Esophagus squamous epithelium (tissue), 5 donors: ENCODE data around the gene MEIOSIN. TPM values are rescaled to one million over a fixed set of nuclear protein-coding genes. Genes with fewer than 3 reads are reported as not detected.
"Not testable (repeated sequence)": the region's sequence is repeated elsewhere in the genome, so short reads cannot be mapped to it uniquely, and the experiment has no call there.

ENCODE experiments used
- DNase-seq: peaks from one replicate; lab custom pipeline; 2025; lab: John Stamatoyannopoulos, UW
- H3K27ac ChIP-seq, 4 donors: fragments of 200-600 bp; sonication (generic); one replicate each; pipeline ENCODE4 v1.5.1; 2016 to 2019; ENCODE audit warnings: mild to moderate bottlenecking in 1 of 4
- H3K27me3 ChIP-seq, 4 donors: fragments of 200-600 bp; sonication (generic); 1 replicate in 3 of 4; 2 replicates in 1 of 4; pipeline versions ENCODE4 v1.5.1 to v1.6.0; 2017 to 2021; ENCODE audit warnings: antibody characterized with exemption in 1 of 4
- H3K36me3 ChIP-seq, 3 donors: fragments of 200-600 bp; sonication (generic); one replicate each; pipeline ENCODE4 v1.5.1; 2016 to 2019
- H3K4me1 ChIP-seq, 3 donors: fragments of 200-600 bp; sonication (generic); one replicate each; pipeline ENCODE4 v1.5.1; 2017 to 2019
- H3K4me3 ChIP-seq, 4 donors: fragments of 200-600 bp; sonication (generic); 1 replicate in 3 of 4; 2 replicates in 1 of 4; pipeline ENCODE4 v1.5.1; 2016 to 2019; ENCODE audit warnings: mild to moderate bottlenecking in 2 of 4, moderate library complexity in 1 of 4
- H3K9me3 ChIP-seq, 3 donors: fragments of 200-600 bp; sonication (generic); one replicate each; pipeline ENCODE4 v1.5.1; 2016 to 2019
- CTCF ChIP-seq, 6 experiments: fragments of 450-650 bp in 4 of 6; fragments of 200-600 bp in 2 of 6; sonication (generic) in 2 of 6; IDR thresholded peaks; one replicate each; pipeline ENCODE4 v1.5.1; 2016 to 2019; ENCODE audit warnings: antibody characterized with exemption in 6 of 6, mild to moderate bottlenecking in 4 of 6, moderate library complexity in 4 of 6
- POLR2A ChIP-seq, 4 donors: fragments of 450-650 bp; IDR thresholded peaks; one replicate each; pipeline ENCODE4 v1.6.1; 2017; ENCODE audit warnings: antibody characterized with exemption in 4 of 4, mild to moderate bottlenecking in 4 of 4, moderate library complexity in 3 of 4
- WGBS, 2 donors: methylation state at CpG; one replicate each; pipeline ENCODE4 v1.1.5; 2018; 5-methylcytosine and 5-hydroxymethylcytosine counted together
- intact Hi-C: fragments of 100-400 bp; cut with DNase I; formaldehyde crosslinking; loops from one replicate; pipeline ENCODE4 v1.15.0; 2022
- total RNA-seq, 4 donors: library from RNA; depleted of rRNA; stranded (reverse); fragments of >200 nt; gene quantifications; one replicate each; pipeline ENCODE4 v1.1.0, GENCODE V29; 2016
- donor health status: DM: yes; HTN: yes; CAD: no.

Gene MEIOSIN
- not detected for total RNA-seq

DNA sequence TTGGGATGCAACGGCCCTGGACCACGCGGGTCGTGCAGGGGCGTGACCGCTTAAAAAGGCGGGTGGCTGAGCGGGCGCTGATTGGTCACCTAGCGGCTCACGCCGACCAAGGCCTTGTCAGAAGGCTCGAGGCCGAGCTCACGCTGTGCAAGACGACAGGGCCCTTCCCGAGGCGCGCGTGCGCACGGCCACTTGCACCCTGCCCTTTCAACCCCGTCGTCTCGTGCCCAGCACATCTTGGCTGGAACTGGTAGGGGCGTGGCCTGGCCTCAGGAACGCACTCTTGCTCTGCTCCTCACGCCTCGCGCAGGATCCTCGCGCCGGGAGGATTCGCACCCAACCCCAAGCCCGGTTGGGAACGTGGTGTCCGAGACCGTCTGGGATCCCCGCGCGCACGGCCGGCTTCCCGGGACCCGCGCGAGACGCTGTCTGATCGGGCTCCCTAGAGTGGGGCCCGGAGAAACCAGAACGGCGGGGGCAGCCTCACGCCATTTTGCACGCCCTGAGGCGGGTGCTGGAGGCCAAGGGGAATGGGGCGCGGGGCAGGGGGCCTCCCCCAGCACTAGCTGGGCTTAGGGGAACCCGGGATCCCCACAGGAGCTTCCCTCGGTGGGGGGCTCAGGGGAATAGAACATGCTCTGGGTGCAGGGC is at the start of gene MEIOSIN:
MEIOSIN (plus strand) TSS at position 280 of the 651 bp plus-strand sequence. CDS start 1,938 bp downstream, outside the sequence.
- Histone ChIP-seq H3K27me3 (no peaks in the 10 kb centered on the region), H3K27ac (no peak within 1 kb of the TSS), H3K4me3 (no peak within 1 kb of the TSS), H3K36me3 (no peaks in the 10 kb centered on the region), H3K4me1 (peaks cover 7 to 27% (median 15%) of the 10 kb centered on the region in 3 donors), H3K9me3 (no peaks in the 10 kb centered on the region)
- TF ChIP-seq POLR2A (IDR thresholded peaks at IDR 0.05) (no peak), CTCF (IDR thresholded peaks at IDR 0.05) (no peak)
- intact Hi-C loops = no loop called here
- 89 to 96% methylated on average over 25 to 42 of the region's 59 CpGs for WGBS, 2 donors
- no peak for DNase-seq

DNA sequence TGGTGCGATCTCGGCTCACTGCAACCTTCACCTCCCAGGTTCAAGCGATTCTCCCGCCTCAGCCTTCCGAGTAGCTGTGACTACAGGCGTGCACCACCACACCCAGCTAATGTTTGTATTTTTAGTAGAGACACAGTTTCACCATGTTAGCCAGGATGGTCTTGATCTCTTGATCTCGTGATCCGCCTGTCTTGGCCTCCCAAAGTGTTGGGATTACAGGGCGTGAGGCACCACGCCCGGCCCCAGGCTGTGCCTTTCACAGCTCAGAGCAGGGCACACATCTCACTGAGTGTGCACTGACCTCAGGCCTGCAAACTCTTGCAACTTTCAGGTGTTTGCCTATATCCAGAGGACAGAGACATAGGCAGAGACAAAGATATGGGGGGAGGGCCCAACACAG is 48.2 kb upstream of the MEIOSIN start:
- H3K27me3 ChIP-seq, H3K9me3 ChIP-seq, DNase-seq, intact Hi-C loops, H3K4me3 ChIP-seq, H3K27ac ChIP-seq: not testable (repeated sequence)
- Histone ChIP-seq H3K36me3 (peaks cover 12 to 62% (median 30%) of the 10 kb centered on the region in 3 donors), H3K4me1 (peaks cover 0 to 18% (median 6%) of the 10 kb centered on the region in 3 donors)
- WGBS, 2 donors = 75 to 85% methylated on average over 5 to 10 of the region's 11 CpGs

GRCh38 chr19:45687599-45687998 is 45.6 kb upstream of the MEIOSIN start:
- 90 to 100% methylated on average over 3 to 8 of the region's 9 CpGs for WGBS, 2 donors

DNA sequence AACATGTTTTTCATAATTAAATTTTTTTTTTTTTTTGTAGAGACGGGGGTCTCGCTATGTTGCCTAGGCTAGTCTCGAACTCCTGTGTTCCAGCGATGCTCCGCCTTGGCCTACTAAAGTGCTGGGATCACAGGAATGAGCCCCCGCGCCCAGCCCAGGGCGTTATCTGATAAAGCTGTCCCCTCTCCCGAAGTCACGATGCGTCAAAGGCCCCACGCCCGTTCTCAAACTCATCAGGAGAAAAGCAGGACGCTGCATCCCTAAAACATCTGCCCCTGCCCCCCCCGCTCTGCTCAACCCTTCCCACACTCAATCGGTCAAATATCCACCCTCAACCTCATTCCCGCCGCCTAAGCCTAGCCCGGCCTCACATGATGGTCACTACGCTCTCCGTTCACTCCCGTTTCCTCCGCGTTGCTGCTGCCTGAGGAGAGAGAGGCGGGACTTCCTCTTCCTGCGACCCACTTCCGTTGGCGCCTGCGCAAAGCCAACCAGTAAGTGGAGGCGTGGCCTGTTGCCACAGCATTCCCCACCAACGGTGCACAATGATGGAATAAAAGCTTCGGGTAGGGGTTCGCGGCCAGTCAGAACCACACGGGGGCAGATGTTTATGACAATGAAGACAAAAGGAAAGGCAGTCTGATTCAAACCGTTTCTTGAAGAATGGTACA is 41.6 kb upstream of the MEIOSIN start, which contains the start of gene SNRPD2:
SNRPD2 (minus strand) TSS at position 438 of the 671 bp plus-strand sequence; CDS start at position 373, 65 bp downstream.
- Histone ChIP-seq H3K36me3 (peaks cover 12 to 49% (median 18%) of the 10 kb centered on the region in 3 donors), H3K9me3 (no peaks in the 10 kb centered on the region), H3K27ac (peak within 1 kb of the TSS; percentile 83 to 97 (median 94)), H3K4me3 (peak within 1 kb of the TSS; percentile 70 to 90 (median 80)), H3K27me3 (no peaks in the 10 kb centered on the region), H3K4me1 (peaks cover 0 to 24% (median 9%) of the 10 kb centered on the region in 3 donors)
- TF ChIP-seq CTCF (IDR thresholded peaks at IDR 0.05) = no peak
- peak in 3 of 4 donors; percentile 79 to 88 (median 82) for TF ChIP-seq POLR2A (IDR thresholded peaks at IDR 0.05)
- intact Hi-C loops = no loop called here
- 0% methylated on average over 14 to 21 of the region's 36 CpGs for WGBS, 2 donors
- peak; percentile 63 for DNase-seq

More at GRCh38 chr19:45687599-45687998, 45.6 kb upstream of the MEIOSIN start:
- Histone ChIP-seq H3K27ac (no peak overlapping the region), H3K9me3 (no peaks in the 10 kb centered on the region), H3K4me1 (peaks cover 0 to 12% (median 6%) of the 10 kb centered on the region in 3 donors), H3K36me3 (peaks cover 12 to 62% (median 30%) of the 10 kb centered on the region in 3 donors), H3K27me3 (no peaks in the 10 kb centered on the region), H3K4me3 (no peak overlapping the region)
- intact Hi-C loops = no loop called here
- DNase-seq = no peak
- TF ChIP-seq POLR2A (IDR thresholded peaks at IDR 0.05) = no peak
- no peak for TF ChIP-seq CTCF (IDR thresholded peaks at IDR 0.05)

- DNase-seq = peak; percentile 98
- Histone ChIP-seq H3K4me3 (peak within 1 kb of the TSS; percentile 70 to 90 (median 80)), H3K27ac (peak within 1 kb of the TSS; percentile 83 to 97 (median 94)), H3K4me1 (peaks cover 0 to 24% (median 9%) of the 10 kb centered on the region in 3 donors), H3K27me3 (no peaks in the 10 kb centered on the region), H3K9me3 (no peaks in the 10 kb centered on the region), H3K36me3 (peaks cover 7 to 43% (median 12%) of the 10 kb centered on the region in 3 donors)
- intact Hi-C loops = no loop called here
- WGBS, 2 donors = 0% methylated on average over 20 to 37 of the region's 70 CpGs
- peak in 3 of 4 donors; percentile 13 to 79 (median 47) for TF ChIP-seq POLR2A (IDR thresholded peaks at IDR 0.05)
- TF ChIP-seq CTCF (IDR thresholded peaks at IDR 0.05) = peak in 1 of 6 experiments; percentile 10
Measured at GRCh38 chr19:45692187-45693105, 40.8 kb upstream of the MEIOSIN start, which contains the start of gene QPCTL. Gene QPCTL, plus strand, starts transcription at chr19:45692666. Its CDS starts 38 bp downstream, at chr19:45692704.
